ENCODE data around the gene GRID2. TPM values are rescaled to one million over a fixed set of nuclear protein-coding genes. Genes with fewer than 3 reads are reported as not detected.

GRID2 gene
- total RNA-seq, 3 donors from 2014 or later, result under 0.01 TPM

DNA sequence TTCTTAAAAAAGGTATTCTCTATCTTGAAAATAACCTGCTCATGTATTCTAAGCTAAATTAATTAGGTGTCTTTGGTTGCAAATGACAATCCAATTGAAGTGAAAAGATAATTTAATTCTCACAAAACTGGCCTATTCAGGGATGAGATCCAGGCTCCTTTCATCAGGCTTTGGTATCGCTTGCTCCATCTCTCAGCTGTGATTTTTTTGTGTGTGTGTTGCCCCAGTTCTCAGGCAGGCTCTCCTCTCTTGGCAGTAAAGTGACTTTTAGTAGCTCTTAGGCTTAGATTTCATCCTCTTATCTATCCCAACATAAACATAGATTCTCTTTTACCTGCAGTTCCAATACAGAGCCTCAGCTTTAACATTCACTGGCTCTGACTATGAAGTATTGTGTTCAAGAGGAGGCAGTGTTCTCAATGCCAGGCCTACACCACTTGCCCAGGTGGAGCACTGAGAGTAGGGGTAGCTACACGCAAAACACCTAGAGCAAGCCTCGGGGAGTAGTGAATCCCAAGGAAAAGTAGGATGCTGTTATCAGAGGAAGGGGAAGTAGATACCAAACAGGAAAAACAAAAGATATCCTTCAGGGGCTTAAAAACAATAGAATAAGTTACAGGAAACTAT, 1132.3 kb downstream of the GRID2 start:
- H3K36me3 ChIP-seq, result no peaks in the 10 kb centered on the region
- no peaks in the 10 kb centered on the region for H3K4me1 ChIP-seq
- DNase-seq (ENCODE audit: low spot score in 2 of 2), result no peak
- H3K27ac ChIP-seq, result no peak overlapping the region
- no peak overlapping the region for H3K4me3 ChIP-seq
- TF ChIP-seq POLR2AphosphoS5 (IDR thresholded peaks at IDR 0.05), result no peak
- TF ChIP-seq, protein P1, sequence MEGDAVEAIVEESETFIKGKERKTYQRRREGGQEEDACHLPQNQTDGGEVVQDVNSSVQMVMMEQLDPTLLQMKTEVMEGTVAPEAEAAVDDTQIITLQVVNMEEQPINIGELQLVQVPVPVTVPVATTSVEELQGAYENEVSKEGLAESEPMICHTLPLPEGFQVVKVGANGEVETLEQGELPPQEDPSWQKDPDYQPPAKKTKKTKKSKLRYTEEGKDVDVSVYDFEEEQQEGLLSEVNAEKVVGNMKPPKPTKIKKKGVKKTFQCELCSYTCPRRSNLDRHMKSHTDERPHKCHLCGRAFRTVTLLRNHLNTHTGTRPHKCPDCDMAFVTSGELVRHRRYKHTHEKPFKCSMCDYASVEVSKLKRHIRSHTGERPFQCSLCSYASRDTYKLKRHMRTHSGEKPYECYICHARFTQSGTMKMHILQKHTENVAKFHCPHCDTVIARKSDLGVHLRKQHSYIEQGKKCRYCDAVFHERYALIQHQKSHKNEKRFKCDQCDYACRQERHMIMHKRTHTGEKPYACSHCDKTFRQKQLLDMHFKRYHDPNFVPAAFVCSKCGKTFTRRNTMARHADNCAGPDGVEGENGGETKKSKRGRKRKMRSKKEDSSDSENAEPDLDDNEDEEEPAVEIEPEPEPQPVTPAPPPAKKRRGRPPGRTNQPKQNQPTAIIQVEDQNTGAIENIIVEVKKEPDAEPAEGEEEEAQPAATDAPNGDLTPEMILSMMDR (IDR thresholded peaks at IDR 0.05), result no peak
- TF ChIP-seq POLR2A (IDR thresholded peaks at IDR 0.05), result no peak
- intact Hi-C loops (cut with DNase I; ENCODE audit: low total_unique reads), result no loop called here
- no peaks in the 10 kb centered on the region for H3K9me3 ChIP-seq
- no peaks in the 10 kb centered on the region for H3K27me3 ChIP-seq

DNA sequence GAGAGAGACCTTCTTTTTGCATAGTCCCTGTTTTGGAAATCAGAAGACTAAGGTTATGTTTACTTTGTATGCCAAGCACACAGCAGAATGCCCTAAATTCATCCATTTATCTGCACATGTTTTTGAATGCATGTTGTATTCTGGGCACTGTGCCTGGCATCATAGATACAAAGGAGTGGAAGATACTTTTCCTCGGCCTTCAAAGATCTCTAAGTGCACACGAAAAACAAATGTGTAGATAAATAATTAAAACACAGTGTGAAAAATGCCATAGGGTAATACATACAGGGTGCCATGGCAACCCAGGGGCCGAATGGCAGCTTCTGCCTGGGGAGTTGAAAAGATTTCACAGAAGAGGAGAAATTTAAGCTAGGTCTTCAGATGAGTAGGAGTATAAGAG, 1134.2 kb downstream of the GRID2 start:
- intact Hi-C loops (cut with DNase I; ENCODE audit: low total_unique reads), result no loop called here
- no peaks in the 10 kb centered on the region for H3K36me3 ChIP-seq
- H3K27ac ChIP-seq, result no peak overlapping the region
- H3K4me1 ChIP-seq, result no peaks in the 10 kb centered on the region
- no peak overlapping the region for H3K4me3 ChIP-seq
- H3K27me3 ChIP-seq, result no peaks in the 10 kb centered on the region
- H3K9me3 ChIP-seq, result no peaks in the 10 kb centered on the region
- TF ChIP-seq POLR2A (IDR thresholded peaks at IDR 0.05) (no peak), POLR2AphosphoS5 (IDR thresholded peaks at IDR 0.05) (no peak)
- TF ChIP-seq, protein P1 (IDR thresholded peaks at IDR 0.05), result no peak
- DNase-seq (ENCODE audit: low spot score in 2 of 2), result no peak

DNA sequence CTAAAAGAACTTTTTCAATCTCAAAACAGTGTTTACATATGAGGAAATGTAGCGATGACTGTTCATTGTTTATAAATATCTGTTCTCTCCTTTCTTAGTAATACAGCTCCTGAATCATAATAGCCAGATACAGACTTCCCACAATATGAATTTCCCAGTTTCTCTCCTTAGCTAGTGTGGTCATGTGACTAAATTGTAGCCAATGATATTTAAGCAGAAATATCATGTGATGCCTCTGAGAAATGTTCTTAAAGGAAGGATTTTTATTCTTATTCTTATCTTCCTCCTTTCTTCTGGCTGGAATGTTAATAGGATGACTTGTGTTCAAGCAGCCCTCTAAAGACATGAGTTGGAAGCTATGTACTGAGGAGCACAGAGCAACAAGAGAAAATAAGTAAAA, 1141.1 kb downstream of the GRID2 start:
- Histone ChIP-seq H3K4me1 (no peaks in the 10 kb centered on the region), H3K27me3 (no peaks in the 10 kb centered on the region)
- TF ChIP-seq POLR2A (IDR thresholded peaks at IDR 0.05), result no peak
- TF ChIP-seq POLR2AphosphoS5 (IDR thresholded peaks at IDR 0.05), result no peak
- TF ChIP-seq, protein P1 (IDR thresholded peaks at IDR 0.05), result no peak

DNA sequence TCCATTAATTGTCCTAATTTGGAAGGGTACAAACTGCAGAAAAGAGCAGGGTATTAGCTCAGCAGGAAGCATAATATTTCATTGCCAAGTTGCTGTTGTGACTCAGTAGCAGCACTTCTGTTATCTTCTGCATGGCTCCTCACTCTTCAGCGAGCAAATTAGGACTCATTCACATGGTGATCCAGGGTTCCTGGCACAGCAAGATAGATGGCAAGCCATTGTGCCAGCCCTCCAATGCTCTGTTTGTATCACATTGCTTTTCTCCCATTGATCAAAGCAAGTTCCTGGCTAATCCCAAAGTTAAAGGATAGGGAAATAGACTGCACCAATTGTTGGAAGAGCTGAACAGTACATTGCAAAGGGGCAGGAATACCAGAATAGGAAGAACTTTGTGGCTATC, 1142.3 kb downstream of the GRID2 start:
- no peak for DNase-seq (ENCODE audit: low spot score in 2 of 2)
- Histone ChIP-seq H3K9me3 (no peaks in the 10 kb centered on the region), H3K4me3 (no peak overlapping the region), H3K27me3 (no peaks in the 10 kb centered on the region), H3K27ac (no peak overlapping the region), H3K4me1 (no peaks in the 10 kb centered on the region), H3K36me3 (peaks cover 3% of the 10 kb centered on the region)
- no peak for TF ChIP-seq POLR2AphosphoS5 (IDR thresholded peaks at IDR 0.05)
- no peak for TF ChIP-seq POLR2A (IDR thresholded peaks at IDR 0.05)
- TF ChIP-seq, protein P1 (IDR thresholded peaks at IDR 0.05), result no peak
- intact Hi-C loops (cut with DNase I; ENCODE audit: low total_unique reads), result no loop called here

More for the DNA sequence above, 1141.1 kb downstream of the GRID2 start:
- Histone ChIP-seq H3K36me3 (peaks cover 3% of the 10 kb centered on the region), H3K9me3 (no peaks in the 10 kb centered on the region), H3K4me3 (no peak overlapping the region), H3K27ac (no peak overlapping the region)
- intact Hi-C loops (cut with DNase I; ENCODE audit: low total_unique reads), result no loop called here
- no peak for DNase-seq (ENCODE audit: low spot score in 2 of 2)

DNA sequence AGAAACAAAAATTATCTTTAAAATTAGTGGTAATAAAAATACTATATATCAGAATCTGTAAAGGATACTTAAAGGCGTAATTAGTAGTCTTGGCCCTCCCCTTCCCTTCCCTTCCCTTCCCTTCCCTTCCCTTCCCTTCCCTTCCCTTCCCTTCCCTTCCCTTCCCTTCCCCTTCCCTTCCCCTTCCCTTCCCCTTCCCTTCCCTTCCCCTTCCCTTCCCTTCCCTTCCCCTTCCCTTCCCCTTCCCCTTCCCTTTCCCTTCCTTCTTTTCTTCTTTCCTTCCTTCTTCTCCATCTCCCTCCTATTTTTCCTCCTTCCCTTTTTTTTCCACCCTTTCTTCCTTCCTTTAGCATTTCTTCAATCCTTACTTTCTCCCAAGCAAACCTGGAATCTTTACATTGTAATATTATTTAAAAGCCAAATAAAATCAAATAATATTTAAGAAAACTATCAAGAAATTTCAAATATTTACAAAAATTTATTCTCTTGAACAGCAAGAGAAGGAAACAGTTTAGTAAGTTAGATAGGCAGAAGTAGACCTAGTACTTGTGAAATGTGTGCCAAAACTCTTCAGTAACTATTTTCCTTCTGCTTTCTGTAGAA, 1145.0 kb downstream of the GRID2 start:
- intact Hi-C loops (cut with DNase I; ENCODE audit: low total_unique reads), result no loop called here
- no peak for DNase-seq (ENCODE audit: low spot score in 2 of 2)
- H3K36me3 ChIP-seq, result peaks cover 3% of the 10 kb centered on the region
- no peak for TF ChIP-seq POLR2A (IDR thresholded peaks at IDR 0.05)
- no peak for TF ChIP-seq POLR2AphosphoS5 (IDR thresholded peaks at IDR 0.05)
- TF ChIP-seq, protein P1 (IDR thresholded peaks at IDR 0.05), result no peak
- H3K4me1 ChIP-seq, result no peaks in the 10 kb centered on the region
- no peaks in the 10 kb centered on the region for H3K27me3 ChIP-seq
- no peak overlapping the region for H3K27ac ChIP-seq
- H3K4me3 ChIP-seq, result no peak overlapping the region
- H3K9me3 ChIP-seq, result no peaks in the 10 kb centered on the region

Measured in breast epithelium (tissue), 4 donors.